ENCODE results near the gene RPTOR.
"Not testable (repeated sequence)": the region's sequence is repeated elsewhere in the genome, so short reads cannot be mapped to it uniquely, and the experiment has no call there.

Gene RPTOR

GRCh38 chr17:80866050-80866793 is 321.6 kb downstream of the RPTOR start:
- DNase-seq (ENCODE audit: low spot score), result peak; percentile 66

GRCh38 chr17:80868022-80868609 is 323.5 kb downstream of the RPTOR start:
- DNase-seq (ENCODE audit: low spot score), result no peak

- no peak for DNase-seq (ENCODE audit: low spot score)
These were observed 325.0 kb downstream of the RPTOR start for GRCh38 chr17:80869481-80870145.

- DNase-seq (ENCODE audit: low spot score), result no peak
These were observed 325.8 kb downstream of the RPTOR start for GRCh38 chr17:80870401-80870800.

GRCh38 chr17:80871341-80871740 is 326.7 kb downstream of the RPTOR start:
- DNase-seq (ENCODE audit: low spot score), result no peak

GRCh38 chr17:80872001-80872500 is 327.4 kb downstream of the RPTOR start:
- DNase-seq (ENCODE audit: low spot score), result no peak

GRCh38 chr17:80872501-80873306 is 328.1 kb downstream of the RPTOR start:
- no peak for DNase-seq (ENCODE audit: low spot score)

GRCh38 chr17:80873307-80873951 is 328.8 kb downstream of the RPTOR start:
- no peak for DNase-seq (ENCODE audit: low spot score)

- DNase-seq (ENCODE audit: low spot score), result no peak
These were observed 330.3 kb downstream of the RPTOR start for GRCh38 chr17:80874866-80875445.

GRCh38 chr17:80875480-80875995 is 330.9 kb downstream of the RPTOR start:
- not testable (repeated sequence) for DNase-seq (ENCODE audit: low spot score)

GRCh38 chr17:80876456-80876949 is 331.9 kb downstream of the RPTOR start:
- not testable (repeated sequence) for DNase-seq (ENCODE audit: low spot score)

GRCh38 chr17:80876950-80877728 is 332.5 kb downstream of the RPTOR start:
- peak; percentile 80 for DNase-seq (ENCODE audit: low spot score)

GRCh38 chr17:80877729-80878303 is 333.2 kb downstream of the RPTOR start:
- no peak for DNase-seq (ENCODE audit: low spot score)

- DNase-seq (ENCODE audit: low spot score), result no peak
These were observed 334.5 kb downstream of the RPTOR start for GRCh38 chr17:80878876-80879722.

GRCh38 chr17:80879723-80880647 is 335.3 kb downstream of the RPTOR start:
- DNase-seq (ENCODE audit: low spot score), result no peak

- no peak for DNase-seq (ENCODE audit: low spot score)
These were observed 336.0 kb downstream of the RPTOR start for GRCh38 chr17:80880648-80880985.

GRCh38 chr17:80881306-80881705 is 336.7 kb downstream of the RPTOR start:
- DNase-seq (ENCODE audit: low spot score), result no peak

- DNase-seq (ENCODE audit: low spot score), result no peak
These were observed 337.7 kb downstream of the RPTOR start for GRCh38 chr17:80882323-80882722.

Data from germinal center (tissue), 1 donor.